Retinal pigment epithelial cell (primary cell): Measurements from ENCODE around the gene PITPNB.

Experiments
- DNase-seq: peaks from one replicate; pipeline ENCODE4 v3.0.0-alpha.2; 2010; ENCODE audit warnings: low read depth
- H3K4me3 ChIP-seq: 2 replicates; pipeline ENCODE4 v1.5.1; 2011; ENCODE audit warnings: mild to moderate bottlenecking, low read length, control low read depth, moderate library complexity
- TF ChIP-seq, protein P1 (sequence below): conservative IDR thresholded peaks from 2 replicates; pipeline ENCODE4 v1.5.1; 2011; ENCODE audit warnings: low read depth, low read length, control low read depth, inconsistent platforms

Gene PITPNB

GRCh38 chr22:27919942-27920755, 1.1 kb upstream of the PITPNB start:
- peak overlapping the region; percentile 73 for H3K4me3 ChIP-seq
- TF ChIP-seq, protein P1, sequence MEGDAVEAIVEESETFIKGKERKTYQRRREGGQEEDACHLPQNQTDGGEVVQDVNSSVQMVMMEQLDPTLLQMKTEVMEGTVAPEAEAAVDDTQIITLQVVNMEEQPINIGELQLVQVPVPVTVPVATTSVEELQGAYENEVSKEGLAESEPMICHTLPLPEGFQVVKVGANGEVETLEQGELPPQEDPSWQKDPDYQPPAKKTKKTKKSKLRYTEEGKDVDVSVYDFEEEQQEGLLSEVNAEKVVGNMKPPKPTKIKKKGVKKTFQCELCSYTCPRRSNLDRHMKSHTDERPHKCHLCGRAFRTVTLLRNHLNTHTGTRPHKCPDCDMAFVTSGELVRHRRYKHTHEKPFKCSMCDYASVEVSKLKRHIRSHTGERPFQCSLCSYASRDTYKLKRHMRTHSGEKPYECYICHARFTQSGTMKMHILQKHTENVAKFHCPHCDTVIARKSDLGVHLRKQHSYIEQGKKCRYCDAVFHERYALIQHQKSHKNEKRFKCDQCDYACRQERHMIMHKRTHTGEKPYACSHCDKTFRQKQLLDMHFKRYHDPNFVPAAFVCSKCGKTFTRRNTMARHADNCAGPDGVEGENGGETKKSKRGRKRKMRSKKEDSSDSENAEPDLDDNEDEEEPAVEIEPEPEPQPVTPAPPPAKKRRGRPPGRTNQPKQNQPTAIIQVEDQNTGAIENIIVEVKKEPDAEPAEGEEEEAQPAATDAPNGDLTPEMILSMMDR = no peak
- peak; percentile 18 for DNase-seq

DNA sequence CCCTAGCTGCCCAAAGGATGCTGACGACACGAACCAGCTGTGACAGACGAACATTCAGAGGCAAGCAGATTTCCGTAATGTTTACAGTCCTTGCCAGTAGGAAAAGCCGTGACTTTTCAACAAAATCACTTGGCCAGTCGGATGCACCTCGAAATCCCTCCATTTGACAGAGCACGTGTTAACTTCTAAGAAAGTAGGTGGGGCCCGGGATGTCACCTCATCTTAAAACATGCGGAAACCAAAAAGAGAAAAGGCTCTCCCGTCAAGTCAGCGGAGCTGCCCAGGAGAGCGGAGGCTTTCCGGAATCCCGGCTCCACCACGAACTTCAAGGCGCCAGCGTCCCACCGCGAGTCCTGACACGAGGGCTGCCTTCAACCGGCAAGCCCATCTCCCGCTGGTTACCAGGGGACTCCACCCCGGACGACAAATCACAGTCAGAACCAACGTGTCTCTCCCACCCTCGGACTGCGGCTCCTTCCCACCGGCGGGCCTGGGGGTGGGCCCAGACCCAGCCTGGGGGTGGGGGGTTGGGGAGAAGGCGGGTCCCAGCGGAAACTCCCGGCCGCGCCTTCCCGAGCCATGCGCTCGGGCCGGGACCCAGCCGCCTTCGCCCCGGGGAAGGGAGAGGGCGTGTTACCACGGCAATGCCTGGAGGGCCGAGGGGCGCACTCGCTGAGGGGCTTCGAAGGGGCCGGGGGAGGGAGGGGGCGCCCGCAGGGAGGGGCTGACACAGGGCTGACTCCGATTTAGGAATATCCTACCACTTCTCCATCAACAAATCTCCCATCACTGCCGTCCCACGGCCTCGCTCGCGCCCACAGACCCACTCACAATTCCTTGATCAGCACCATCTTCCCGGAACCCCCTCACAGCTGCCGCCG, 475 bp downstream of the PITPNB start:
- peak overlapping the region; percentile 79 for H3K4me3 ChIP-seq
- TF ChIP-seq, protein P1 = no peak
- peak; percentile 8 for DNase-seq

- TF ChIP-seq, protein P1 = no peak
- H3K4me3 ChIP-seq = no peak overlapping the region
- no peak for DNase-seq
These were observed 3.1 kb downstream of the PITPNB start for GRCh38 chr22:27915986-27916385.

- H3K4me3 ChIP-seq = no peak overlapping the region
- DNase-seq = no peak
- TF ChIP-seq, protein P1 = no peak
These were observed 5.8 kb downstream of the PITPNB start for GRCh38 chr22:27913162-27913741.

- no peak overlapping the region for H3K4me3 ChIP-seq
- DNase-seq = no peak
- TF ChIP-seq, protein P1 = no peak
These were observed 7.0 kb downstream of the PITPNB start for GRCh38 chr22:27912101-27912500.

GRCh38 chr22:27911330-27911729, 7.7 kb downstream of the PITPNB start:
- TF ChIP-seq, protein P1 = no peak
- no peak for DNase-seq
- no peak overlapping the region for H3K4me3 ChIP-seq
